Endodermal cell (in vitro differentiated cells): ENCODE results near the gene TNFRSF19. TPM values are rescaled to one million over a fixed set of nuclear protein-coding genes. Genes with fewer than 3 reads are reported as not detected.

Experiments used
- DNase-seq: peaks from one replicate; pipeline ENCODE4 v3.0.0-alpha.2; 2017
- H3K27ac ChIP-seq: 2 replicates; pipeline ENCODE4 v1.5.1; 2013; ENCODE audit warnings: mild to moderate bottlenecking, low read depth, low read length, moderate library complexity
- H3K27me3 ChIP-seq: 2 replicates; pipeline ENCODE4 v1.6.1; 2013; ENCODE audit warnings: mild to moderate bottlenecking, low read length, moderate library complexity; ENCODE audit not compliant: insufficient read depth, control insufficient read depth, poor library complexity, severe bottlenecking
- H3K36me3 ChIP-seq: 2 replicates; pipeline ENCODE4 v1.7.0; 2013; ENCODE audit warnings: mild to moderate bottlenecking, low read length, moderate library complexity; ENCODE audit not compliant: control insufficient read depth, insufficient read depth
- H3K4me1 ChIP-seq: one replicate; pipeline ENCODE4 v1.7.0; 2013; ENCODE audit warnings: low read length; ENCODE audit not compliant: control insufficient read depth, insufficient read depth
- H3K4me3 ChIP-seq: 2 replicates; pipeline ENCODE4 v1.5.1; 2013; ENCODE audit warnings: mild to moderate bottlenecking, low read length, moderate library complexity
- H3K9ac ChIP-seq: 2 replicates; pipeline ENCODE4 v1.6.1; 2013; ENCODE audit warnings: mild to moderate bottlenecking, low read length, moderate library complexity; ENCODE audit not compliant: poor library complexity, severe bottlenecking; ENCODE audit errors: extremely low read depth
- H3K9me3 ChIP-seq: 2 replicates; pipeline ENCODE4 v1.6.1; 2013; ENCODE audit warnings: mild to moderate bottlenecking, low read length, moderate library complexity; ENCODE audit not compliant: control insufficient read depth
- H3K27ac Mint-ChIP-seq: 2 replicates; pipeline ENCODE4 v1.8.0; 2020; ENCODE audit warnings: mixed read lengths
- H3K27me3 Mint-ChIP-seq: 2 replicates; pipeline ENCODE4 v1.8.0; 2021; ENCODE audit warnings: mild to moderate bottlenecking, mixed read lengths; ENCODE audit not compliant: insufficient read depth
- H3K36me3 Mint-ChIP-seq: 2 replicates; pipeline ENCODE4 v1.8.0; 2020; ENCODE audit warnings: low read depth, mixed read lengths
- H3K4me1 Mint-ChIP-seq: 2 replicates; pipeline ENCODE4 v1.8.0; 2020; ENCODE audit warnings: mixed read lengths
- H3K4me3 Mint-ChIP-seq: 2 replicates; pipeline ENCODE4 v1.8.0; 2020; ENCODE audit warnings: mild to moderate bottlenecking, moderate library complexity, mixed read lengths
- H3K9me3 Mint-ChIP-seq: 2 replicates; pipeline ENCODE4 v1.8.0; 2020; ENCODE audit warnings: mild to moderate bottlenecking, mixed read lengths
- CTCF ChIP-seq: fragments of 200-600 bp; sonication (generic); conservative IDR thresholded peaks from 2 replicates; pipeline ENCODE4 v1.5.0; 2021; ENCODE audit warnings: antibody characterized with exemption, mild to moderate bottlenecking
- WGBS, 2 experiments: methylation state at CpG; one replicate each; pipeline versions ENCODE4 v1.1.5 to v1.1.7; 2013; ENCODE audit warnings: missing lambda C conversion rate in 2 of 2, mixed read lengths in 1 of 2; ENCODE audit not compliant: insufficient coverage in 1 of 2, insufficient read length in 1 of 2; 5-methylcytosine and 5-hydroxymethylcytosine counted together
- total RNA-seq, 2 donors: library from RNA; stranded (reverse); fragmentation: NEBNext Ultra II Directional in 1 of 2; extraction: Animal tissue kit (Norgen Biotek cat#: 25700) in 1 of 2; gene quantifications; 2 replicates in 1 of 2; 3 replicates in 1 of 2; pipeline ENCODE4 v1.2.1, GENCODE V29; 2021

The TNFRSF19 gene
- total RNA-seq, 2 donors from 2014 or later = 9.2 to 13.0 TPM

DNA sequence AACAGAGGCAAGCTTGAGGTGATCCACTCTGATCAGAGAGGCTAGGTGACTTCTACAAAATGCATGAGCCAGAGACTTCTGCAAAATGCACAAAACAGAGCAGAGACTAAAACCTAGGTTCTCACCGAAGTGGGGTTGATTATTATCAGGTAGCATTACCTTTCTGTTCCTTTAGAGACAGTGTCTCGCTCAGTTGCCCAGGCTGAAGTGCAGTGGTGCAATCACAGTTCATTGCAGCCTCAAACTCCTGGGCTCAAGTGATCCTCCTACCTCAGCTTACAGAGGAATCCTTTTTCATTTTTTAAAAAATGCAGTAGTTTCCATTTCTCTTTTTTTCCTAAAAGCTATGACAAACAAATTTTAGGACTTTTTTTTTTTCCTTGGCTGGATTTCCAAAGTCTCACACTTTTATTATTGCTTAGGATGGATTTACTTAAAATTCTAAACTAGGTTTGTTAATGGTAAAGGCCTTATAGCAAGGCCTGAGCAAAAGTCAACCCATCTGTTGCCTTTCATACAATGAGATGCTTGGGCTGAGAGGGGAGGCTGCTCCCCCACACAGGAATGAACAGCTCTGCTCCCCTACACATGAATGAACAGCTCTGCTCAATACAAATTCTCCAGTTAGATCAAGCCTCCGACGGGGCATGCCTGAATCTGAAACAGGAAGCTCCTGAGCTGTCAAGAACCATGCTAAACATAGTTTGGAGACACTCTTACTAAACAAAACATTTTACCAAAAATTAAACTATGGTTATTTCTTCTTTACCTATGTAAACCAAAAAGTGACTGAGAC lies 18.8 kb upstream of the TNFRSF19 start:
- Histone ChIP-seq H3K9ac (no peak overlapping the region), H3K4me1 (peaks cover 6% of the 10 kb centered on the region), H3K4me3 (no peak overlapping the region), H3K9me3 (peaks cover 4% of the 10 kb centered on the region), H3K36me3 (no peaks in the 10 kb centered on the region), H3K27ac (no peak overlapping the region), H3K27me3 (peaks cover 6% of the 10 kb centered on the region)
- no peak for DNase-seq
- Mint-ChIP-seq H3K27ac (no peak overlapping the region), H3K36me3 (no peaks in the 10 kb centered on the region), H3K4me1 (peaks cover 10% of the 10 kb centered on the region), H3K27me3 (peaks cover 12% of the 10 kb centered on the region), H3K9me3 (peaks cover 2% of the 10 kb centered on the region), H3K4me3 (no peak overlapping the region)
- TF ChIP-seq CTCF = no peak
- WGBS, 2 experiments = 85 to 93% methylated on average over 2 to 4 of the region's 4 CpGs

- peaks cover 6% of the 10 kb centered on the region for H3K4me1 ChIP-seq
- no peak overlapping the region for H3K9ac ChIP-seq
- H3K27me3 Mint-ChIP-seq = peaks cover 8% of the 10 kb centered on the region
- H3K27ac Mint-ChIP-seq = no peak overlapping the region
- H3K36me3 Mint-ChIP-seq = no peaks in the 10 kb centered on the region
- peaks cover 10% of the 10 kb centered on the region for H3K4me1 Mint-ChIP-seq
- H3K9me3 ChIP-seq = peaks cover 4% of the 10 kb centered on the region
- no peak for DNase-seq
- no peak overlapping the region for H3K4me3 ChIP-seq
- H3K27ac ChIP-seq = no peak overlapping the region
- peaks cover 6% of the 10 kb centered on the region for H3K27me3 ChIP-seq
- H3K9me3 Mint-ChIP-seq = peaks cover 2% of the 10 kb centered on the region
- 50 to 75% methylated on average over 1 of the region's 1 CpG for WGBS, 2 experiments
- no peak overlapping the region for H3K4me3 Mint-ChIP-seq
- H3K36me3 ChIP-seq = no peaks in the 10 kb centered on the region
- no peak for TF ChIP-seq CTCF
Measured at GRCh38 chr13:23552171-23552570, 18.0 kb upstream of the TNFRSF19 start.

DNA sequence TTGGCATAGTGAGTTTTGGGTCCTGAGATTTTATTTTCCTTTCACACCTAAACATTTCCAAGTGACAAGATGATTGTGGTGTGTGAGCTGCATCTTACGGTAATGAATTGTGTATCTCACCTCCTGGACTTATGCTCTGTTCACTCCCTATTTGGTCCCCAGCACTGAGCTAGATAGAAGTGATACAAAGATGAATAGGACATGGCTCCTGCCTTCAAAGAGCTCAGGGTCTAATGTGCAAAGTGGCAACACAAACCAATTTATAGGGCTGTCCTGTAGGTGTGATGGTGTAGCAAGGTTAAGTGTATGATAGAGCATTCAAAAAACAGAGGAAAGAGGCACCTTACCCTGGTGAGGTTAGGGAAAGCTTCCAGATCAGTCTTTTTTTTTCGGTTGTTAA lies 17.6 kb upstream of the TNFRSF19 start:
- Mint-ChIP-seq H3K27me3 (peaks cover 4% of the 10 kb centered on the region), H3K9me3 (peaks cover 2% of the 10 kb centered on the region), H3K27ac (no peak overlapping the region), H3K4me3 (no peak overlapping the region), H3K4me1 (peaks cover 10% of the 10 kb centered on the region), H3K36me3 (no peaks in the 10 kb centered on the region)
- no peak for DNase-seq
- Histone ChIP-seq H3K27ac (no peak overlapping the region), H3K36me3 (no peaks in the 10 kb centered on the region), H3K4me3 (no peak overlapping the region), H3K4me1 (peaks cover 6% of the 10 kb centered on the region), H3K27me3 (peaks cover 1% of the 10 kb centered on the region), H3K9me3 (peaks cover 4% of the 10 kb centered on the region), H3K9ac (no peak overlapping the region)
- TF ChIP-seq CTCF = no peak
- WGBS, 2 experiments = 100% methylated on average over 1 of the region's 2 CpGs
